Pons (tissue), 1 donor: ENCODE results near the gene UFSP1.

ENCODE experiments used
- DNase-seq: peaks from one replicate; pipeline ENCODE4 v3.0.0-alpha.2; 2016; ENCODE audit warnings: low spot score

Gene UFSP1

DNA sequence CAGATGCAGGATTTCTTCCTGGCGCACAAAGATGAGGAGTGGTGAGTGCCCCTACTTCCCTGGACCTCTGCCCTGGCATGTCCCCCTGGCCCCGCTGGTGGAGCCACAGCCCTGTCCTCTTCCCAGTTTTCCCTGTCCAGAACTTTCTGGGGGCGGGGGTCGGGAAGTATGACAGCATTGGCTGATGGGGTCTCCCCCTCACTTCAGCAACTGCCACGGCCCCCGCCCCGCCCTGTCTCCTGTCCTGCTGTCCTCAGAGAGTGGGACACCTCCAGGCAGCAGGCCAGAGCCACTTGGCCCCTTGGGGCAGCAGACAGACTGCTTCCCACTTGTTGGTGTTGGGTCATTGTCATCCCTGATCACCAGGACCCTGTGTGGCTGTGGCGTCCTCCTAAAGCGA, 7.3 kb downstream of the UFSP1 start:
- DNase-seq: no peak

DNA sequence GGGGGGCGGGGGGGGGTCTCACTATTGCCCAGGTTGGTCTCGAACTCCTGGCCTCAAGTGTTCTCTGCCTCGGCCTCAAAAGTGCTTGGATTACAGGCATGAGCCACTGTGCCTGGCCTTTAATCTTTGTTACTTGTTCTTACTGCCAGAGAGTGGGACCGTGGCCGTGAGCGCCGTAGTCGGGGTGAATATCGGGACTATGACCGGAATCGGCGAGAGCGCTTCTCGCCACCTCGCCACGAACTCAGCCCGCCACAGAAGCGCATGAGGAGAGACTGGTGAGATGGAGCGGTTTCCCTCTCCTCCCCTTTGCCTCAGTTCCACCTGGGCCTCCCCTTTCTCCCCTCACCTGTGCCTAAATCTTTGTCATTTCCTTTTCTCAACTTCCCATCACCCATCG, 8.4 kb downstream of the UFSP1 start:
- DNase-seq: no peak

DNA sequence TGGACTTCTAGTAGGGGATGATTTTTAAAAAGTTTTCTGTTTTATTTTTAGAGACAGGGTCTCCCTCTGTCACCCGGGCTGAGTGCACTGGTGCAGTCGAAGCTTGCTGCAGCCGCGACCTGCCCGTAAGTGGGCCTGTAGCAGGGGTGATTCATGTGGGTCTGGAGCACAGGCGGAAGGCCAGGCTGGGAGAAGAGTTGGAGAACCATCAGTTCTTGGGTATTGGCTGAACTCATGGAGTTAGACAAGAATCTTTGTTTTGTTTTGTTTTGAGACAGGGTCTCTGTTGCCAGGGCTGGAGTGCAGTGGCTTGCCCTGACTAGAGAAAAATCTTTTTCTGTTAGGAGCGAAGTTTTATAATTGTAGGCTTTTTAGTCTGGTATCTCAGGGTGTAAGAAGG, 8.9 kb downstream of the UFSP1 start:
- DNase-seq: no peak

DNA sequence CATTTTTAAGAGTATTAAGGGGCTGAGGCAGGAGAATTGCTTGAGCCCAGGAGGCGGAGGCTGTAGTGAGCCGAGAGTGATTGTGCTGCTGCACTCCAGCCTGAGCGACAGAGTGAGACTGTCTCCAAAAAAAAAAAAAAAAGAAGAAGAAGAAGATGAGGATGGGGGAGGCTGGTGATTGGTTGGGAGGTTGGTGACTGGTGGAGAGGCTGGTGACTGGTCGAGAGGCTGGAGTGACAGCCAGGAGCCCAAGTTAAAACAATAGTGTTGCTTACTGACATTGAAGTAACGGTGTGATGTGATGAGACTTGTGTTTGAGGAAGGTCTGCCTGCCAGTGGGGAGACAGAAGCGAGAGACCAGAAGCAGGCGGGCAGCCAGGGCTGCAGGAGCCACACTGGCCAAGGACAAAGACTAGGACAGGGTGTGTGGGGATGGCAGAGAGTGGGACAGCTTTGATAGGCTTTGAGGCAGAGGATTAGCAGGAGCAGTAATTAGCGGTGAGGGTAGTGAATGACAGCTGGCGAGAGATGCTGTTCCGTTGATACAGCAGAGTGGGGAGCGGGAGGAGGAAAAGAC, 9.7 kb downstream of the UFSP1 start:
- DNase-seq: peak; percentile 82

DNA sequence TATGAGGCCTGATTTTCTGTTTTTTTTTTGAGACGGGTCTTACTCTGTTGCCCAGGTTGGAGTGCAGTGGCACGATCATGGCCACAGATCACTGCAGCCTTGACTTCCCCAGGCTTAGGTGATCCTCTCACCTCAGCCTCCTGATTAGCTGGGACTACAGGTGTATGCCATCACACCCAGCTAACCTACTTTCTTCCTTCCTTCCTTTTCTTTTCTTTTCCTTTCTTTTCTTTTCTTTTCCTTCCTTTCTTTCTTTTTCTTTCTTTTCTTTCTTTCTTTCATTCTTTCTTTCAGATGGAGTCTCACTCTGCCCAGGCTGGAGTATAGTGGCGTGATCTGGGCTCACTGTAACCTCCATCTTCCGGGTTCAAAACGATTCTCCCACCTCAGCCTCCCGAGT, 10.8 kb downstream of the UFSP1 start:
- no peak for DNase-seq

DNA sequence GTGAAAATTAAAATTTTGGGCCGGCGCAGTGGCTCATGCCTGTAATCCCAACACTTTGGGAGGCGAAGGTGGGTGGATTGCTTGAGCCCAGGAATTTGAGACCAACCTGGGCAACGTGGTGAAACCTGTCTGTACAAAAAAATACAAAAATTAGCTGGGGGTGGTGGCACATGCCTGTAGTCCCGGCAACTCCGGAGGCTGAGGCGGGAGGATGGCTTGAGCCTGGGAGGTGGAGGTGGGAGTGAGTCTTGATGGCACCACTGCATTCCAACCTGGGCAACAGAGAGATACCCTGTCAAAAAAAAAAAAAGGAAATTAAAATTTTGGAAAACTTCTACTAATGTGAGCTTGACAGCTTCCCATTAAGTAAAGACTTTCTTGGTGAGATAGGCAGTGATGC, 11.5 kb downstream of the UFSP1 start:
- no peak for DNase-seq

DNA sequence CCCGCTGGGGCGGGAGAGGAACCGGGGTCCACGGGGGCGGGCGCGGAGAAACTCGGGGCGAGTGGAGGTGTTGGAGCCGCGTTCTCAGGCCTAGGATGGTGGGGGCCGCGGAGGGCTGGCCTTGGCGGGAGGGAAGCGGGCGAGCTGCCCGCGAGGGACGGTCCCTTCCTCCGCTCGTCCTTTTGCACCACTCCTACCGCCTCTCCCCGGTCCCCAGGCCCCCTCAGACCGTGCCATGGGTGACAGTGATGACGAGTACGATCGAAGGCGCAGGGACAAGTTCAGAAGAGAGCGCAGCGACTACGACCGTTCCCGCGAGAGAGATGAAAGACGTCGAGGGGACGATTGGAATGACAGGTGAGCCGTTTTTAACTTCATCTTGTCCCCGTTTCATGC, 14.2 kb downstream of the UFSP1 start:
- DNase-seq: no peak

DNA sequence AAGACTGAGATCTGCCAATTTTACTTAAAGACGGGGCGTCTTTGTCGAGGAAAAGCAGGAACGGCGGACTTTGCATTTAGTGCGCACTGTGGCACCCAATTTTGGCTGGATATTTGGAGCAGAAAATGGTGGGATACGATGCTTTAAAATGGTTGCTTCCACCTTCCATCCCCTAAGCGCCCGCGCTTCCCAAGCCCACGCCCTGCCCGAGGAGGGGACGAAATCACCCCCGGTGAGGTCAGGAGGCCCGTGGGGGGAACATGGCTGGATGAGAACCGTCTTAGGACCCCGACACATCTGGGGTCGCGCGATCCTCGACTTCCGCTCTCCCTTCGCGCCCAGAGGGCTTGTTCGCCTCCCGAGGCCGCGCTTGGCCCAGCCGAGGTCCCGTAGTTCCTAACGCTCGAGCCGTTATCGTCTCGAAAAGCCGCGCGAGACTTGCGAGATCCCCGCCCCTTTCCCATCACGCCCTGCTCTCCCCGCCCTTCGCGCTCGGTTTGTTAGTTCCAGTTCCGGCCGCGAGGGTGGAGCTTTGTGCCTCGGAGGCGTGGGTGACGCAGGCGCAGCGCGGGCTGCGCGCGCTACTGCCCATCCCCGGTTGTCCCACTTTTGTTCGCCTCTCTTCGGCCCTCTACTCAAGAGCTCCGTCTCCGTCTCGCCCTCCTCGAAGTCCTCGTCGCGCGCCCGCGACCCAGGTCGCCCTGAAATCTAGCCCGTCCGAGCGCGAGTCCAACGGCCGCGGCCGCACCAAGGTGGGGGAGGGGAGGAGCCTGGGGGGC, 14.7 kb downstream of the UFSP1 start, which contains the start of gene SRRT:
TSS of gene SRRT (plus strand) at position 527 of the 779 bp plus-strand sequence. CDS start 488 bp downstream, outside the sequence.
- DNase-seq: peak; percentile 99

DNA sequence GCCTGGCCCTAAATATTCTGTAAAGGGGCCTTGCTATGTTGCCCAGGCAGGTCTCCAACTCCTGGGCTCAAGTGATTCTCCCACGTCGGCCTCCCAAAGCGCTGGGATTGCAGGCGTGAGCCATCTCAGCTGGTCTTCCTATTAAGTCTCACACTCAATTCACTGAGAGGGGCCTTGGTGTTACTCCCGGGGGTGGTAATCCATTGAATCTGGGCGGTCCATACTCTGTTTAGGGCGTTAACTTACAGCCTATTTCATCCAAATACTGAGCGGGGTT, 15.3 kb downstream of the UFSP1 start:
- no peak for DNase-seq

DNA sequence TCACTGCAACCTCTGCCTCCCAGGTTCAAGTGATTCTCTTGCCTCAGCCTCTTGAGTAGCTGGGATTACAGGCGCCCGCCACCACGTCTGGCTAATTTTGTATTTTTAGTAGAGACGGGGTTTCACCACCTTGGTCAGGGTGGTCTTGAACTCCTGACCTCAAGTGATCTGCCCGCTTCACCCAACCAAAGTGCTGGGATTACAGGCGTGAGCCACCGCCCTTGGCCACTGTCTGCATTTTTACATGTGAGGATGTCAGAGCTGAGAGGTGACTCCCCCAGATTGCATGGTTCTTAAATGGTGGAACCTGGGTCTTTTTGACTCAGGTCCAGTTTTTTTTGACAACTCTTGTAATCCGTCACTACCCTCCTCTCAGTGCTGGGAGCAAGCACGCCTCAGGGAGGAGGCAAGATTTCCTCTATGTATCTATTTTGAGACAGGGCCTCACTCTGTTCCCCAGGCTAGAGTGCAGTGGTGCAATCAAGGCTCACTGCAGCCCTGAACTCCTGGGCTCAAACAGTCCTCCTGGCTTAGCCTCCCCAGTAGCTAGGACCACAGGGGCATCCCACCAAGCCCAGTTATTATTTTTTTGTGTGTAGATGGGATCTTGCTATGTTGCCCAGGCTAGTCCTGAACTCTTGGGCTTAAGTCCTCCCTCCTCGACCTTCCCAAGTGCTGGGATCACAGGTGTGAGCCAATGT, 15.8 kb downstream of the UFSP1 start:
- DNase-seq: no peak

DNA sequence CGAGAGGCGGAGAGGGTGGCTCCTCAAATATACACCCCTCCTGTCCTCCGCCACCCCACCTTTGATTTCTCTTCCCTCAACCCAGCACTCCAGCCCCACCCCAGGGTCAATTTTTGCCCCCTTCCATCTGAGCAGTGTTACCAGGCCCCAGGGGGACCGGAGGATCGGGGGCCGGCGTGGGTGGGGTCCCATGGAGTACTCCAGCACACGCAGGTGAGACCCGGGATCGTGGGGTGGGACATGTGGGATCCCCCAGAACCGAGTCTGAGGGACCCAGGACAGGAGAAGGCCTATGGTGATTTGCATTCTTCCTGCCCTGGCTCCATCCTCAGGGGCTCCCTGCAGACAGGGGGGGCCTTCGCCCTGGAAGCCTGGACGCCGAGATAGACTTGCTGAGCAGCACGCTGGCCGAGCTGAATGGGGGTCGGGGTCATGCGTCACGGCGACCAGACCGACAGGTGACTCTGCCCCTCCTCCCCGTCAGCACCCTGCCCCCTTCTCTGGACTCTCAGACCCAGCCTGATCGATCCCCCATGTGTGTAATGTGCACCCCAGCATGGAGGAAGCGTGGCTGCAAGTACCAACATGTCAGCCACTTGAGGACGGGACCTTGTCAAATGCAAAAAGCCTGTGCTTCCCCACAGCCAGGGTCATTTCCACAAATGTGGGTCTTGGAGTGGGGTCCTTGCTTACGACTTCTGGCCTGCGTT, 21.6 kb downstream of the UFSP1 start:
- DNase-seq: no peak

DNA sequence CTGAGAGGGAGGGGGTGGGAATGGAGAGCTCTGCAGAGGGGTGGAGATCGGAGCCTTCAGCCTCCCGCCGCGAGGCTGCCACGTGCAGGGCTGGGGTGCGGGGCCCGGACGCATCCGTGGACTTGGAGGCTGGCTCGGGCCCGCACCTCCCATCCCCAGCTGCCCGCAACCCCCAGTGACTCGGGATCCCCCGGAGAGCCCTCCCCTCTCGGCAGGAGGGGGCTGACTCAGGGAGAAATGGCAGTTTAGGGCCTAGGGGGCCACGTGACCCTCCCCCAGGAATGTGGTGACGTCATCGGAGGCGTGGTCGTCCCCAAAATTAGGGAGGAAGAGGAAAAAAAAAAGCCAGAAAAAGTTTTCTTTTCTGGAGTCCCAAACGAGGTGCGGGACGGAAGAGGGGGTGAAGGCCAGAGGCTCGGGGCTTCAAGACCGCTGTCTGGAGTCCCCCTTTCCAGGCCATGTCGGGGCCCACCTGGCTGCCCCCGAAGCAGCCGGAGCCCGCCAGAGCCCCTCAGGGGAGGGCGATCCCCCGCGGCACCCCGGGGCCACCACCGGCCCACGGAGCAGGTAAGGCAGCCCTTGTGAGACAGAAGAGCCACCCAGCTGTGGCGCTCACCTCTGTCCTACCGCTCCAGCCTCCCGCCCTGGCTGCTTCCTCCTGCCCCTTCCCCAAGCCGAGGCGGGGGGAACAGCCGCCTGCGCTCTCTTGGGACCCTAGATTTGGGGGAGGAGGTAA, 22.3 kb downstream of the UFSP1 start, which contains the start of gene TRIP6:
TSS of gene TRIP6 (plus strand) at position 348 of the 736 bp plus-strand sequence. CDS start at position 459, 111 bp downstream.
- peak; percentile 85 for DNase-seq

DNA sequence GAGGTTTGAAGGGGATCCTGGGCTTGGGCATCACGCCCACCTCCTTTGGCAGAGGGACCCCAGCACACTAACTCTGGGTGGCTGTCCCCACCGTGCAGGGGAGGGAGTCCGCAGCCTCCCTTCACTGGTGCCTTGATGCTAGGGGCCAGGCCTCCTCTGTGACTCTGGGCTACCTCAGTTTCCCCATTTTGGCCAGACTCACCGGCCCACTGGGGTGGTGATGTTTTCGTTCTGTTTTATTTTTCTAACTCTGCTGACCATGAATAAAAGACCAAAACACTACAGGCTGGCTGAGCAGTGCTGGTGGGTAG, 22.8 kb downstream of the UFSP1 start:
- no peak for DNase-seq

DNA sequence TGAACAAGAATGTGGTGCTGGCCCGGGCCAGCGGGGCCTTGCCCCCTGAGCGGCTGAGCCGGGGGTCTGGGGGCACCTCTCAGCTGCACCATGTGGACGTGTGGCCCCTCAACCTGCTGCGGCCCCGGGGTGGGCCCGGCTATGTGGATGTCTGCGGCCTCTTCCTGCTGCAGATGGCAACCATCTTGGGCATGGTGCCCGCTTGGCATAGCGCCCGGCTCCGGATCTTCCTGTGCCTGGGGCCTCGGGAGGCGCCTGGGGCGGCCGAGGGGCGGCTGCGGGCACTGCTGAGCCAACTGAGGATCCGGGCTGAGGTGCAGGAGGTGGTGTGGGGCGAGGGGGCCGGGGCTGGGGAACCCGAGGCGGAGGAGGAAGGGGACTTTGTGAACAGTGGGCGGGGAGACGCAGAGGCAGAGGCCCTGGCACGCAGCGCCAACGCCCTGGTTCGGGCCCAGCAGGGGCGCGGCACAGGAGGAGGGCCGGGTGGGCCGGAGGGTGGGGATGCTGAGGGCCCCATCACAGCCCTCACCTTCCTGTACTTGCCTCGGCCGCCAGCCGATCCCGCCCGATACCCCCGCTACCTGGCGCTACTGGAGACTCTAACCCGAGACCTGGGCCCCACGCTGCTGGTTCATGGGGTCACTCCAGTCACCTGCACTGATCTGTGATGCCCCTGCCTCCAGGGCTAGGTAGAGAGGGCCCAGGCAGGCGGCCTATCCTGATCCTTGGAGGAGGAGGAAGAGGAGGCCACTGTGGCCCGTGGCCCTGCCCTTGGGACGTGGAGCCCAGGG, 23.4 kb downstream of the UFSP1 start:
- DNase-seq: peak; percentile 82

DNA sequence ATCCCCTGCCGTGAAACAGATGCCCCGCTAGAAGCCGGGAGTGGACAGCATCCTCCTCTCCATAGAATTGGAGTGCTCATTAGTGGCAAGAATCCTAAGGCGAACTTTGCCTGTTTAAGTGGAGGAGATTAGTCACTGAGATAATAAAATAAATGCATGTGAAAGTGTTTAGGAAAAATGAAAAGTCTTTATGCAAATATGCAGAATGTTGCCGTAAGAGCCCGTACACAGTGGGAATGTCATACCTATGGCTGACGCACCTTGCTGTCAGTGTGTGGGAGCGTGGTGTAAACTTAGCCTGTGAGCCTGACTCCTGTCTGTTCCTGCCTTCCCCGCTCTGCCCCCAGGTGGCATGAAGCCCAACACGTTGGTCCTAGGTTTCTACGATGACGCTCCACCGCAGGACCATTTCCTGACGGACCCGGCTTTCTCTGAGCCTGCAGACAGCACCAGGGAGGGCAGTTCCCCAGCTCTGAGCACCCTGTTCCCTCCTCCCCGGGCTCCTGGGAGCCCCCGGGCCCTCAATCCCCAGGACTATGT, 24.1 kb downstream of the UFSP1 start:
- no peak for DNase-seq

DNA sequence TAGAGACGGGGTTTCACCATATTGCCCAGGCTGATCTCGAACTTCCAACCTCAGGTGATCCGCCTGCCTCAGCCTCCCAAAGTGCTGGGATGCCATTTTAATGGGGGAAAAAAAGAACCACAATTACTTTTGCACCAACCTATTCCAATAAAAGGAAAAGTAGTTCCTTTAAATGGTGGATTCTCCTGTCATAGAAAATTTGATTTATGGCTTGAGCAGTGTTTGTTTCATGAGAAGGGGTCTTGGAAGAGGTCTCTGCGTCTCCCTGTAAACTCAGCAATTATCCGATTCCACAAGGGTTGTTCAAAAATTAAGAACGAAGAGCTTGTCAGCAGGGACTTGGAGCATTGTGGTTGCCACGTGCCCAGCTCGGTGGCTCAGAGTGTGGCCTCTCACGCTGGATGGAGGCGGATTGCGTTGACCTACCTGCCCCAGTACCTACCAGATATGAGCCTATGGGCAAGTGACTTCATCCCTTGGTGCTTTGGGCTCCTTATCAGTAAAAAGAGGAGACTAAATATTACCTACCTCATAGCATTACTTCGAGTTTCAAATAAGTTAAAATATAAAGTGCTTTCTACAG, 25.2 kb downstream of the UFSP1 start:
- no peak for DNase-seq

DNA sequence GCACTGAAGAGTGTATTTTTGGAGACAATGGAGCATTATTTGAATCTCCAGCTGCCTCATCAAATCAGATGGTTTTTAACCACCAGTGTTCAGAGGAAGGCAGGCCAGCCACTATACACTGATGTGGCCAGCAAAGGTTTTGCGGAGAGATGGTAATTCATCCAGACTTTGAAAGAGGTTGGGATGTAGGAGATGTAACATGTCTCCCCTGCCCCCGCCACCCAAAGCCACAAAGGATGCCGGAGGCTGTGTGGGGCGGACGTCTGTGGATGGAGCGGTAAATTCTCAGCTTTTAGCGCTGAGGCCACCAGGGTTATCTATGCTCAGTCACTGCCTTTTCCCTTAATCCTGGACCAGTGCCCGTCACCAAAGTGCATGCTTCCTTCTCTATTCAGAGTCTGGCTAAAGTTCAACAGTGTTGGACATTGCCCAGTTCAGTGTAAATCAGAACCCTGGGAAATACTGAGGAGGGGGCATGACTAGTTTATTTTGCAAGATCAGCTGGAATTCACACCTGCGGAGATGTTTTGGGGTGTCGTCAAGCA, 26.0 kb downstream of the UFSP1 start:
- DNase-seq: peak; percentile 72

DNA sequence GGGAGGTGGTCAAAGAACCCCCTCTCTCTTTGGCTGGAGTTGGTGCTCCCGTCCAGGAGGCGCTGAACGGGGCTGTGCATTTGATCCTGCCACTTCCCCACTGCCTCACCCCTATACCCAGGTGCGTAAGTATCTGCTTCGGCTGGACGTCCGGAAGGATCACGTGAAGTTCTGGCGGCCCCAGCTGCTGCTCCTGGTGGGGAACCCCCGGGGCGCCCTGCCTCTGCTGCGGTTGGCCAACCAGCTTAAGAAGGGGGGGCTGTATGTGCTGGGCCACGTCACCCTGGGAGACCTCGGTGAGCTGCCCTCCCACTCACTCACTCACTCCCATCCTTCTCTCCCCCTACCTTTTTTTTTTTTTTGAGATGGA, 27.9 kb downstream of the UFSP1 start:
- DNase-seq: no peak

DNA sequence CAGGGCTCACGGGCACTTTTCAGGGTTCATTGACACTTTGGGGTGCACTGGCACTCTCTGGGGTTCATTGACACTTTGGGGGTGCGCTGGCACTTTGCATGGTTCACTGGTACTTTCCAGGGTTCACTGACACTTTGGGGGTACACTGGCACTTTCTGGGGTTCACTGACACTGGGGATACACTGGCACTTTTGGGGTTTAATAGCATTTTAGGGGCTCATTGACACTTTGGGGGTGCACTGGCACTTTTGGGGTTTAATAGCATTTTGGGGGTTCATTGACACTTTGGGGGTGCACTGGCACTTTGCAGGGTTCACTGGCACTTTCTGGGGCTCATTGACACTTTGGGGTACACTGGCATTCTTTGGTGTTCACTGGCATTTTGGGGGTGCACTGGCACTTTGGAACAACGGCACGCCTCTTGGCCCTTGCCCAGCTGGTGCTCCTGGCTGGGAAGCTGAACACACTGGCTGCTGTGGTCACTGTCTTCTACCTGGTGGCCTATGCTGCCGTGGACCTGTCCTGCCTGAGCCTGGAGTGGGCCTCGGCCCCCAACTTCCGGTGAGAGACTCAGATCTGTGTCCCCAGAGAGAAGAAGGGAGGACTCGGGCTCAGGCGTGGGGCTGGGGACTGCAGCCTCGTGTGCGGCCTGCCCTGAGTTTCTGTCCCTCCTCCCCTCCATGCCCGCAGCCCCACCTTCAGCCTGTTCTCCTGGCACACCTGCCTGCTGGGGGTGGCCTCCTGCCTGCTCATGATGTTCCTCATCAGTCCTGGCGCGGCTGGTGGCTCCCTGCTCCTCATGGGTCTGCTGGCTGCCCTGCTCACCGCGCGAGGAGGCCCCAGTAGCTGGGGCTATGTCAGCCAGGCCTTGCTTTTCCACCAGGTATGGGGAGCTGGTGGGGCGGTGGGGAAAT, 28.6 kb downstream of the UFSP1 start:
- DNase-seq: no peak
